NT2/D1 (cell line): Measurements from ENCODE around the gene KMT2C.
"Not testable (repeated sequence)": the region's sequence is repeated elsewhere in the genome, so short reads cannot be mapped to it uniquely, and the experiment has no call there.

Source experiments
- DNase-seq: peaks from one replicate; pipeline ENCODE4 v3.0.0-alpha.2; 2011; ENCODE audit warnings: low read depth, low spot score
- H3K27me3 ChIP-seq: 2 replicates; pipeline ENCODE4 v1.6.0; 2011; ENCODE audit warnings: mild to moderate bottlenecking; ENCODE audit not compliant: insufficient read length, insufficient read depth
- H3K36me3 ChIP-seq: 2 replicates; pipeline ENCODE4 v1.6.1; 2011; ENCODE audit warnings: mild to moderate bottlenecking, low read length, mixed read lengths; ENCODE audit not compliant: insufficient read depth, insufficient read length
- H3K4me1 ChIP-seq: 2 replicates; pipeline ENCODE4 v1.5.1; 2011; ENCODE audit not compliant: insufficient read depth, insufficient read length
- H3K4me3 ChIP-seq: 2 replicates; pipeline ENCODE4 v1.5.1; 2011; ENCODE audit warnings: low read depth; ENCODE audit not compliant: insufficient read length
- H3K9ac ChIP-seq: 2 replicates; pipeline ENCODE4 v1.6.0; 2011; ENCODE audit warnings: low read depth; ENCODE audit not compliant: insufficient read length
- H3K9me3 ChIP-seq: 2 replicates; pipeline ENCODE4 v1.5.1; 2011; ENCODE audit warnings: mild to moderate bottlenecking, low read length; ENCODE audit not compliant: insufficient read depth
- SUZ12 ChIP-seq: IDR thresholded peaks from 2 replicates; pipeline ENCODE4 v1.6.1; 2011; ENCODE audit not compliant: insufficient read length, insufficient read depth; ENCODE audit errors: extremely low read depth
- YY1 ChIP-seq: IDR thresholded peaks from 2 replicates; pipeline ENCODE4 v1.6.1; 2011; ENCODE audit not compliant: insufficient read length, insufficient read depth
- ZNF274 ChIP-seq: IDR thresholded peaks from 2 replicates; pipeline ENCODE4 v1.6.1; 2011; ENCODE audit warnings: mild to moderate bottlenecking, low read depth, low read length

Gene KMT2C

DNA sequence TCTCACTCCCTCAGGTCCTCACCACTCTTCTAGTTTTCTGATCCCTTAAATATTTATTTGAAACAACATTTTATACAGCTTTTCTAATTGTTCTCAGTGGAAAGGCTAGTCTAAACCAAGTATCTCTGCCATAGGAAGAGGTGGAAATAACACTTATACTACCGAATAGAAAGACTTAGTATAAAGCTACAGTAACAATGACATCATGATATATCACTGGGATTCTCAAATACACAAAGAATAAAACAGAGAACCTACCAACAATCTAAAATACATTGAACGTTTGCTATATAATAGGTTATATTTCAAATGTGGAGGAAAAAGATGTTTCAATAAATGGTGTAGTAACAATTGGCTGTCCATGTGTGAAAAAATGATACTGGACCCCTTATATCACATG lies 142.9 kb downstream of the KMT2C start:
- no peak for TF ChIP-seq SUZ12
- no peak for TF ChIP-seq YY1
- no peak for TF ChIP-seq ZNF274
- DNase-seq: no peak
- Histone ChIP-seq H3K4me1 (no peaks in the 10 kb centered on the region), H3K9me3 (no peaks in the 10 kb centered on the region; the same call in 1 of the 2 replicates), H3K4me3 (no peak overlapping the region), H3K36me3 (no peaks in the 10 kb centered on the region), H3K27me3 (no peaks in the 10 kb centered on the region), H3K9ac (no peak overlapping the region)

DNA sequence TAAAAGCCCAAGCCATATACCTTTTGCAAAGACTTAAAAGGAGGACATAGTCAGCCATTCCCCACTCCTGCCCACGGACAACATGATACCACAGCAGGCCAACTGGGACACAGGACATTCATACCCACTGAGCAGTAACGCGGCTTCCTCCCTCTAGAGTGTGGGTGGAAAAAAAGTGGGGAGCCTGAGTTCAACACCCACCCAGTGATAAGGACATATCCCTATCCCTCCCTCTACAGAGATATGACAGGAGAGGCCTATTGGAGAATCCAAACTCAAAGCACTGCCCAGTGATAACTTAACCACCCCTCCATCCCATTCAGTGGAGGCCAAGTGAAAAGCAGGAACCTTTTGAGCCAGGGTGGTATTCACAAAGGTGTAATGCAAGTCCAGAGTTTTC lies 148.8 kb downstream of the KMT2C start:
- H3K27me3 ChIP-seq, H3K4me3 ChIP-seq, H3K4me1 ChIP-seq, H3K36me3 ChIP-seq, H3K9ac ChIP-seq, H3K9me3 ChIP-seq, DNase-seq: not testable (repeated sequence)

DNA sequence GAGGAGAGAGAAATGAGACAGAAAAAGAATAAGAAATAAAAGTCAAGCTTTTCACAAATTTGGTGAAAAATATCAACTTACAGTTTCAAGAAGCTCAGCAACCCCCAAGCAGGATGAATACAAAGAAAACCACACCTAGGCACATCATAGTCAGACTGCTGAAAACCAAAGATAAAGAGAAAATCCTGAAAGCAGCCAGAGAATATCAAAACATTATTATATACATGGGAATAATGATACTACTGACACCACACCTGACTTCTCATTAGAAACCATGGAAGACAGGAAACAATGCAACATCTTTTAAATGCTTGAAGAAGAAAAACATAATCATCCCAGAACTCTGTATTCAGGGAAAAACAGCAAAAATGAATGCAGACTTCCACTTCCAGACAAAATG lies 149.6 kb downstream of the KMT2C start:
- not testable (repeated sequence) for H3K36me3 ChIP-seq, H3K9me3 ChIP-seq, H3K9ac ChIP-seq, H3K4me1 ChIP-seq, DNase-seq, H3K4me3 ChIP-seq, H3K27me3 ChIP-seq

DNA sequence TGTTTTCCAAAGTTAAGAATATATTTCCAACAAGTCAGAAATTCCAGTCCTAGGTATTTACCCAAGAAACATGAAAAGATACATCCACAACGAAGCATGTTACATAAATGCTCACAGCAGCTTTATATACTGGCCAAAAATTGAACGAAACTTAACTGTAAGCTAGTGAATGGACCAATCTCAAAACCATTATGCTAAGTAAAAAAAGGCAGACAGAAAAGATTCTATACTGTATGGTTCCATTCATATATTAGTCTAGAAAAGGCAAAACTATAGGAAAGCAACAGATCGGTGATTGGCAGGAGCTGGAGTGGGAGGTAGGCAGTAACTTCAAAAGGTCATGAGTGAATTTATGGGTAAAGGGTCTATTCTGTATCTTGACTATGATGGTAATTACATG lies 150.8 kb downstream of the KMT2C start:
- not testable (repeated sequence) for H3K27me3 ChIP-seq, H3K9me3 ChIP-seq, DNase-seq, H3K9ac ChIP-seq, H3K4me3 ChIP-seq, H3K4me1 ChIP-seq, H3K36me3 ChIP-seq

DNA sequence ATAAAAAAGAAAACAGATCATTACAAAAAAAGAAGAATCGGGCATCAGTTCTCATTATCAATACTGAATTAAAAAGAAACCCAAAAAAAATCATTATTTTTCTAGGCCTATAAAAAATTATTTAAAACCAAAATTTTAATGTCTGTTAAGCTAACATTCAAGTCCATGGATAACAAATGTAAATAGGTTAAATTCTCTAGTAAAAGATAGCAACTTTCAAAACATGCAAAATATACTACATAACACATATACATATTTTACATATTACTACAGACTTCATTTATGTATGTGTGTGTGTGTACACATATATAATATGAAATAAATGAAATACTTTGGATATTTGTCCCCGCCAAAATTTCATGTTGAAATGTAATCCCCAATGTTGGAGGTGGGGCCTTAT lies 158.1 kb downstream of the KMT2C start:
- H3K27me3 ChIP-seq, H3K9me3 ChIP-seq, H3K9ac ChIP-seq, DNase-seq, H3K4me3 ChIP-seq, H3K36me3 ChIP-seq, H3K4me1 ChIP-seq: not testable (repeated sequence)

DNA sequence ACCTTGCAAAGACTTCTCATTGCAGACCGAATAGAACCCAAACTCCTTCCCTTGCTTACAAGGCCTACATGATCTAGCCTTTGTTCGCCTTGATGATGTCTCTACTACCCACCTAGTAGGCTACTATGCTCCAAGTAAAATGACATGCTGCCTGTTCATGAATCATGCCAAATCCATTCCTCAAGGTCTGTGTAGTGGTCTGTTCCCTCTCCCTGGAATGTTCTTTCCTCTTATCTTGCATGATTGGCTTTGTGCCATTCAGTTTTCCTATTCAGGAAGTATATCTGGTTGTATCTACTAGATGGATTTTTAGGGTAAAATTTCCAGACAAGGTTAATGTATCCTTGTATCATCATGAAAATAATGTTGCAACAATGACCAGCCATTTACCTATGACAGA lies 165.4 kb downstream of the KMT2C start:
- not testable (repeated sequence) for H3K27me3 ChIP-seq, DNase-seq, H3K4me3 ChIP-seq, H3K9ac ChIP-seq, H3K9me3 ChIP-seq, H3K36me3 ChIP-seq, H3K4me1 ChIP-seq

DNA sequence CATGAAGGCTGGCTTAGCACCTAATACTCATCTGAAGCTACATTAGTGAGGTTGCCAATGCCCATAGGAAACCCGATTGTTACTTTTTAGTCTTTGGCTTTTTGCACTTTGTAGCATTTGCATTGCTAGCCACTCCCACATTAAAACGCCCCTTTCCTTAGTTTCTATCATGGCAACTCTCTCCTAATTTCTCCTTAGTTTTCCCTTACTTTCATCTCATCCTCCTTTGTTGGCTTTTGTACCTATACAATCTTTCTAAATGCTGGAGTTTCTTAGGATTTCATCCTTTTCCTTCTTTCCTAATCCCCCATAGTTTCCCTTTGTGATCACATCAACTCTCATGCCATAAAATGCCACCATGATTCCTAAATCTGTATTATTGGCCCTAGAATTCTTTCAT lies 168.9 kb downstream of the KMT2C start:
- H3K36me3 ChIP-seq, H3K9ac ChIP-seq, H3K4me3 ChIP-seq, H3K4me1 ChIP-seq, DNase-seq, H3K9me3 ChIP-seq, H3K27me3 ChIP-seq: not testable (repeated sequence)

DNA sequence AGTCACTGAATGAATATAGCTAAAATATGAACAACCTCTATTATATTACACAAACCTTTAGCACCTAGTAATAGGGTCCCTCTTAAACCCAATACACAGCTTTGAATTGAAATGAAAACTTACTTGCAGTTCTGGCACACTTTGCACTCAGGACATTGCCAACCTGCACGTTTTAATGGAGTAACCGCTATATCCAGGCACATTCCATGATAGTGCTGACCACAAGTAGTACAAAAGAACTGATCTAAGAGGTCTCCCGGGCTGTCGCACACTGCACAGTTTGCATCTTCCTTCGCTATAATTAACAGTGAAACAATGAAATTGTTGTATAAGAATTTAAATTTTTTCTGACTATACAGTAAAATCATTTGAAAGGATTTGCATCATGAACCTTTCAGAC lies 170.9 kb downstream of the KMT2C start:
- not testable (repeated sequence) for H3K9me3 ChIP-seq, H3K4me3 ChIP-seq, H3K36me3 ChIP-seq, DNase-seq, H3K4me1 ChIP-seq, H3K9ac ChIP-seq, H3K27me3 ChIP-seq

DNA sequence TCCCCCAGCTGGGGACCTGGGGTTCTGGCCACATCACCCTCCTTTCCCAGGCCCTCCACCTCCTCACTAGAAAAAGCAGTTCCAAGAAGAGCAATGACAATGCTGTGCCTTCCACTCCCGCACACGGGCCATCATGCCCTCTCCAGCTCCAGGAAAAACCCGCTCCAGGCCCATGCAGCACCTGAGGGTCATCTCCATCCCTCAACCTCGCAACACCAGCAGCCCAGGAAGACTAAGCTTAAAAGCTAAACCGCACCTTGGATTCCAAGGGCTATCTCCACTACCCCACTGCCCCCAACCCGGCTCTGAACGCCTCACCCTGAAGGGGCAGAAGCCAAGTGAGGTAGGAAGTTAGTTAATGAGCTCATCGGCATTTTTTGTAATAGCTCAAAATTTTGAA lies 173.7 kb downstream of the KMT2C start:
- not testable (repeated sequence) for H3K9ac ChIP-seq, H3K4me1 ChIP-seq, DNase-seq, H3K36me3 ChIP-seq, H3K9me3 ChIP-seq, H3K27me3 ChIP-seq, H3K4me3 ChIP-seq

DNA sequence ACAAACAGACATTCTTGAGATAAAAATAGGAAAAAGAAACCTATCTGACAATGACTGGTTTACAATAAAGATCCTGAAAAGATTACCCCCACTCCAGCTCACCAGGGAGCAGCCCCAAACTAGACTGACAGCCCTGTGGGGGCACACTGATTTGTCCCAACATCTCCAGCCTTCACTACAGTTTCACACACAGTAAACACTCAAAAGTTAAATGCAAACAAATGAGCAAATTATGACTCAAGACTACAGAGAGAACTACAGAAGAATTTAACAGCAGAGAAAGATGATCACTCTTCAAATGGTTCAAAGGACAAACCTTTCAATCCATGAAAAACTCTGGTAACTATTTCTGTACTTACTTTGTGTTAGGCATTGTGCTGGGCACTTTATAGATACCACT lies 176.2 kb downstream of the KMT2C start:
- H3K9me3 ChIP-seq, H3K27me3 ChIP-seq, H3K4me1 ChIP-seq, H3K9ac ChIP-seq, DNase-seq, H3K36me3 ChIP-seq, H3K4me3 ChIP-seq: not testable (repeated sequence)

DNA sequence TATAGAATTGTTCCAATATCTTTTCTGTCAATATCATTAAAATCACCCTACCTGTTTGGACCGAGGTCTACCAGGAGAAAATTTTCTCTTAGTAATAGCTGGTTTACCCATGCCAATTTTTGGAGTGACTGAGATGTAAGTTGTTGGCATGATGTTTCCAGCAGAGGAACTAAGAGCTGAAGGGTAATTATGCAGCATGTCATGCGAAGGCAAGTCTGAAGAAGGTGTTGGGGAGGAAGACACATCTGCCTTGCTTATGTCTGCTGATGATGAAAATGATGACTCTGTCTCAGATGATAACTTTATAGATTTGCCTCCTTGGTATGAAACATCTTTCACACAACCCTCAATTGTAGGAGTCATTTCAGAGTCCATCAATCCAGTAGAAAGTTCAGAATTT lies 188.0 kb downstream of the KMT2C start:
- H3K4me3 ChIP-seq, H3K27me3 ChIP-seq, H3K9me3 ChIP-seq, H3K9ac ChIP-seq, H3K4me1 ChIP-seq, DNase-seq, H3K36me3 ChIP-seq: not testable (repeated sequence)

DNA sequence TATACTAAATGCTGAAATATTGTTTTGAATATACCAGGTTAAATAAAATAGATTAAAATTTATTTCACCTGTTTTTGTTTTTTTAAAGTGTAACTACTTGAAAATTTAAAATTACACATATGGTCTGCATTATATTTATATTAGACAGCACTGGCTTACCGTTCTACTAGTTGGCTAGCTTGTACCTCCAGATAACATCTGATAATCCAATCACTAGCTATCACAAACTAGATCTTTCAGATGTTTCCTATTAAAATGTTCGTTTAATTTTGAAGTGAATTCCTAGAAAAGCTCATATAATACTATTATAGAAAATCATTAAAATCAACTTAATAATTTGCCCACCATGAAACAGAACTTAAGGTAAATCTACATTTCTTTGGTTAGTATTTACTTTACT lies 190.4 kb downstream of the KMT2C start:
- H3K9me3 ChIP-seq, DNase-seq, H3K36me3 ChIP-seq, H3K4me3 ChIP-seq, H3K27me3 ChIP-seq, H3K4me1 ChIP-seq, H3K9ac ChIP-seq: not testable (repeated sequence)
